Lung (tissue), 12 donors: Measurements from ENCODE around the gene MDN1. TPM values are rescaled to one million over a fixed set of nuclear protein-coding genes. Genes with fewer than 3 reads are reported as not detected.
"Not testable (repeated sequence)": the region's sequence is repeated elsewhere in the genome, so short reads cannot be mapped to it uniquely, and the experiment has no call there.

Source experiments
- ATAC-seq: fragments of 200-7000 bp; cut with Tn5 transposase; one replicate; pipeline ENCODE4 v1.9.1; 2020; ENCODE audit warnings: moderate number of reproducible peaks; ENCODE audit not compliant: insufficient read depth, low FRiP score
- DNase-seq, 3 donors: peaks; one replicate each; pipeline ENCODE4 v3.0.0-alpha.2; 2013 to 2017
- H3K27ac ChIP-seq, 2 donors: one replicate each; pipeline ENCODE4 v1.5.1; 2013; ENCODE audit warnings: mild to moderate bottlenecking in 2 of 2, moderate library complexity in 2 of 2, control low read depth in 1 of 2, inconsistent platforms in 1 of 2, low read depth in 1 of 2, low read length in 1 of 2
- H3K27me3 ChIP-seq, 3 donors: one replicate each; pipeline ENCODE4 v1.5.1; 2013; ENCODE audit warnings: low read length in 2 of 3; ENCODE audit not compliant: control insufficient read depth in 3 of 3, insufficient read depth in 3 of 3
- H3K36me3 ChIP-seq, 4 donors: one replicate each; pipeline ENCODE4 v1.5.1; 2013; ENCODE audit warnings: low read length in 4 of 4, mild to moderate bottlenecking in 1 of 4, moderate library complexity in 1 of 4; ENCODE audit not compliant: control insufficient read depth in 4 of 4, insufficient read depth in 4 of 4
- H3K4me1 ChIP-seq, 5 donors: one replicate each; pipeline ENCODE4 v1.5.1; 2013; ENCODE audit warnings: low read length in 5 of 5, mild to moderate bottlenecking in 2 of 5, moderate library complexity in 1 of 5; ENCODE audit not compliant: control insufficient read depth in 5 of 5, insufficient read depth in 5 of 5
- H3K4me3 ChIP-seq: one replicate; pipeline ENCODE4 v1.5.1; 2013; ENCODE audit warnings: mild to moderate bottlenecking, control low read depth, moderate library complexity
- H3K9ac ChIP-seq, 2 donors: one replicate each; pipeline ENCODE4 v1.5.1; 2013; ENCODE audit warnings: low read length in 2 of 2, control low read depth in 1 of 2; ENCODE audit not compliant: insufficient read depth in 1 of 2
- H3K9me3 ChIP-seq, 4 donors: one replicate each; pipeline ENCODE4 v1.5.1; 2013; ENCODE audit warnings: low read length in 3 of 4, mild to moderate bottlenecking in 1 of 4, moderate library complexity in 1 of 4; ENCODE audit not compliant: control insufficient read depth in 4 of 4, insufficient read depth in 3 of 4
- CTCF ChIP-seq: IDR thresholded peaks from 2 replicates; pipeline ENCODE4 v1.5.1; 2012; ENCODE audit warnings: mild to moderate bottlenecking; ENCODE audit errors: control extremely low read depth, extremely low read depth
- WGBS, 2 donors: extraction: QIAGEN DNeasy Blood & Tissue Kit; methylation state at CpG; one replicate each; pipeline ENCODE4 v1.1.7; 2013; 5-methylcytosine and 5-hydroxymethylcytosine counted together
- polyA plus RNA-seq, 2 donors: library from polyadenylated mRNA; stranded (reverse); fragments of 200-250 nt; gene quantifications; one replicate each; pipeline ENCODE4 v1.2.1, GENCODE V29; 2013
- total RNA-seq, 2 donors: library from RNA; depleted of rRNA in 1 of 2; stranded (reverse); fragments of >200 nt in 1 of 2; gene quantifications; one replicate each; pipeline ENCODE4 v1.2.1, GENCODE V29; 2014 to 2021
- donor health status: control.
- donor health status: control.
- donor health status: Bipolar disorder and iron deficiency.
- donor health status: healthy.
- donor health status: DM: yes; HTN: yes; CAD: no.

MDN1 gene
- total and polyA plus RNA-seq, 4 donors, result 7.6 to 33.8 (median 31.7) TPM

- Histone ChIP-seq H3K36me3 (peaks cover 20 to 36% (median 34%) of the 10 kb centered on the region in 4 donors), H3K9ac (no peak overlapping the region), H3K4me1 (no peaks in the 10 kb centered on the region), H3K27me3 (no peaks in the 10 kb centered on the region), H3K27ac (no peak overlapping the region), H3K4me3 (no peak overlapping the region), H3K9me3 (no peaks in the 10 kb centered on the region)
- no peak for TF ChIP-seq CTCF
- no peak for DNase-seq
- no peak for ATAC-seq
- WGBS, 2 donors, result 98% methylated on average over 5 of the region's 5 CpGs
Observed at GRCh38 chr6:89745096-89745495, 74.5 kb downstream of the MDN1 start.

GRCh38 chr6:89736893-89737292 is 82.7 kb downstream of the MDN1 start:
- Histone ChIP-seq H3K9me3 (no peaks in the 10 kb centered on the region), H3K4me1 (no peaks in the 10 kb centered on the region), H3K9ac (no peak overlapping the region), H3K27ac (no peak overlapping the region), H3K27me3 (no peaks in the 10 kb centered on the region), H3K36me3 (peaks cover 21 to 35% (median 31%) of the 10 kb centered on the region in 4 donors), H3K4me3 (no peak overlapping the region)
- TF ChIP-seq CTCF, result no peak
- DNase-seq, result no peak
- WGBS, 2 donors, result 73 to 82% methylated on average over 3 of the region's 3 CpGs
- ATAC-seq, result no peak

- H3K9me3 ChIP-seq, result no peaks in the 10 kb centered on the region
- no peak overlapping the region for H3K4me3 ChIP-seq
- peaks cover 20 to 36% (median 32%) of the 10 kb centered on the region in 4 donors for H3K36me3 ChIP-seq
- no peak for TF ChIP-seq CTCF
- no peak overlapping the region for H3K27ac ChIP-seq
- no peaks in the 10 kb centered on the region for H3K4me1 ChIP-seq
- no peak for ATAC-seq
- H3K27me3 ChIP-seq, result no peaks in the 10 kb centered on the region
- H3K9ac ChIP-seq, result no peak overlapping the region
- no peak for DNase-seq
Observed at GRCh38 chr6:89734526-89734925, 85.1 kb downstream of the MDN1 start.

GRCh38 chr6:89731924-89732567 is 87.5 kb downstream of the MDN1 start:
- Histone ChIP-seq H3K9ac (no peak overlapping the region), H3K9me3 (no peaks in the 10 kb centered on the region), H3K27ac (peak overlapping the region in 1 of 2 donors; percentile 40), H3K36me3 (peaks cover 22 to 45% (median 34%) of the 10 kb centered on the region in 4 donors), H3K4me1 (no peaks in the 10 kb centered on the region), H3K27me3 (no peaks in the 10 kb centered on the region), H3K4me3 (no peak overlapping the region)
- DNase-seq (peak in 2 of 3 donors; percentile 58 to 75), ATAC-seq (peak; percentile 82)
- WGBS, 2 donors, result 74 to 91% methylated on average over 3 of the region's 3 CpGs
- no peak for TF ChIP-seq CTCF

GRCh38 chr6:89731262-89731661 is 88.3 kb downstream of the MDN1 start:
- H3K9ac ChIP-seq, H3K27ac ChIP-seq, H3K4me1 ChIP-seq, H3K4me3 ChIP-seq, DNase-seq, H3K27me3 ChIP-seq, H3K9me3 ChIP-seq, ATAC-seq: not testable (repeated sequence)
- WGBS, 2 donors, result 98 to 99% methylated on average over 2 of the region's 2 CpGs
- peaks cover 18 to 48% (median 30%) of the 10 kb centered on the region in 4 donors for H3K36me3 ChIP-seq
